GM18499 (cell line): Measurements from ENCODE around the gene PRSS8.
"Not testable (repeated sequence)": the region's sequence is repeated elsewhere in the genome, so short reads cannot be mapped to it uniquely, and the experiment has no call there.

Source experiments
- ATAC-seq: cut with Tn5 transposase; IDR thresholded peaks from one replicate; pipeline ENCODE4 v1.9.1; 2021; ENCODE audit warnings: moderate number of reproducible peaks; ENCODE audit not compliant: insufficient read depth, unreplicated experiment

Gene PRSS8

DNA sequence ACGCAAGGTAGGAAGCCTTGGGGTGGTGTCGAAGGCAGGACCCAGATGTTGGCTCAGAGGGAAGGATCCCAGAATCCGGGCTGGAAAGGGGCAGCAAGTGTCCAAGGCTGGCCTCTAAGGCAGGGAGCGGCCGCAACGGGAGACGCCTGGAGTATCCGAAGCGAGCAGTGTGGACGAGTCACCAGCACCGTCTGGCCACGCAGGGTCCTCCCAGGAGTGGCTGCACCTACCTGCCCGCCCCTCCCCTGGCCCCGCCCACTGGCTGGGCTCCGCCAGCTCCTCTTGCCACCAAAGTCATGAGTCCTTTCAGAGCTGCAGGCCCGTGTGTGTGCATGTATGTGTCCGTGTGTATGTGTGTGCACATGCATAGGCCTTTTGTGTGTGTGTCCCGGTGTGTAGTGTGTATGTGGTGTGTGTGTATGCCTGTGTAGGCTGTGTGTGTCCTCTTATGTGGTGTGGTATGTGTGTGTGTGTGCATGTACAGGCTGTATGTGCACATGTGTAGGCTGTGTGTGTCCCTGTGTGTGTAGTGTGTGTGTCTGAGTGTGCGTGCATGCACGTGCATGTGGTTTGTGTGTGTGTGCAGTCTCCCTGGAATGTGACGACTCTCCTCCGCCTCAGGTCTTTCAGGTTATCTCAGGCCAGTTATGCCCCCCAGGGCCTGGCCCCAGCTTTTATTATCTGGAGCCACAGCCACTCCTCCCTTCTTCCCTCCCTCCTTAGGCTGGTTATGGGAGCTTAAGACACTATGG lies at the start of gene PRSS8:
Gene PRSS8 (minus strand): TSS at position 193 of the 752 bp plus-strand sequence. CDS start 229 bp downstream, outside the sequence.
- no peak for ATAC-seq

DNA sequence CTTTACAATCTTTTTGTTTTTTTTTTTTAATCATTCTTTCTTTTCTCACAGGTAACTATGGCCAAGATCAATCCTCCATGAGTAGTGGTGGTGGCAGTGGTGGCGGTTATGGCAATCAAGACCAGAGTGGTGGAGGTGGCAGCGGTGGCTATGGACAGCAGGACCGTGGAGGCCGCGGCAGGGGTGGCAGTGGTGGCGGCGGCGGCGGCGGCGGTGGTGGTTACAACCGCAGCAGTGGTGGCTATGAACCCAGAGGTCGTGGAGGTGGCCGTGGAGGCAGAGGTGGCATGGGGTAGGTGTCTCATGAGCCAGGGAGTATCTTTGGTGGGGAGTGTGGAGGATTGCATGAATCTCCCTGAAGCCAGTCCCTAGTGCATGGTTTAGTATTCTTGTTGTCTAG lies 49.4 kb upstream of the PRSS8 start:
- no peak for ATAC-seq

- no peak for ATAC-seq
These were observed 48.2 kb upstream of the PRSS8 start for GRCh38 chr16:31183432-31184428.

- no peak for ATAC-seq
These were observed 46.9 kb upstream of the PRSS8 start for GRCh38 chr16:31182391-31182790.

DNA sequence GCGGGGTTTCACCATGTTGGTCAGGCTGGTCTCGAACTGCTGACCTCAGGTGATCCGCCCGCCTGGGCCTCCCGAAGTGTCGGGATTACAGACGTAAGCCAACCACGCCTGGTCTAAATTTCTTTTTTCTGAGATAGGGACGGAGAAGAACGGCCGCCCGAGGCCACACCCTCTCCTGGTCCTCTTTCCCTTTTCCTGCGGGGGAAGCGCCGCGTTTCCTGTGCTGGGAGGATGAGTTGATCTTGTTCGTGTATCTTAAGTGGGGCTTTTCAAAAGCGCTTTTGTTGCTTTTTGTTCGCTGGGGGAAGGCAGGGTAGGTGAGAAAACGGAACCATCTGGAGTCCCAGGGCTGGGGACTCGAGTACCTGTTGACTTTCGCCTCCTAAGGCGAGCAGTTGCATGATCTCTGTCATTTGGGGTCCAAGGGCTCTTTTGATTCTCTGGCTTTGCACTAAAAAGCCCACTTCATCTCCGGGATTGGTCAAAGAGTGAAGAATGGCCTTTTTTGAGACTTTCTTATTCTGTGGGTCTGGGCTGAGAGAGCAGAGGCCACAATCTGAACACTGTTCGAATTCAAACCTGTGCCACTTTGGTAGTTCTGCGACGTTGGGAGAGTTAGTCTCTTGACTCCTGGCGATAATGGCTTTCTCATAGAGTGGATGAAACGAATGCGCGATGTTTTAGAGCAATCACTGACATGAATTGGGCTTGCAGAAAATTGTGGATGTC lies 45.7 kb upstream of the PRSS8 start:
- no peak for ATAC-seq

- peak; percentile 40 for ATAC-seq
These were observed 44.4 kb upstream of the PRSS8 start, which contains the start of gene FUS for GRCh38 chr16:31179747-31180459. FUS (plus strand) TSS chr16:31180139; CDS start chr16:31180215, 76 bp downstream.

- no peak for ATAC-seq
These were observed 43.8 kb upstream of the PRSS8 start for GRCh38 chr16:31179219-31179746.

GRCh38 chr16:31177136-31177535 lies 41.6 kb upstream of the PRSS8 start:
- no peak for ATAC-seq

GRCh38 chr16:31170048-31170447 lies 34.5 kb upstream of the PRSS8 start:
- ATAC-seq, result not testable (repeated sequence)

DNA sequence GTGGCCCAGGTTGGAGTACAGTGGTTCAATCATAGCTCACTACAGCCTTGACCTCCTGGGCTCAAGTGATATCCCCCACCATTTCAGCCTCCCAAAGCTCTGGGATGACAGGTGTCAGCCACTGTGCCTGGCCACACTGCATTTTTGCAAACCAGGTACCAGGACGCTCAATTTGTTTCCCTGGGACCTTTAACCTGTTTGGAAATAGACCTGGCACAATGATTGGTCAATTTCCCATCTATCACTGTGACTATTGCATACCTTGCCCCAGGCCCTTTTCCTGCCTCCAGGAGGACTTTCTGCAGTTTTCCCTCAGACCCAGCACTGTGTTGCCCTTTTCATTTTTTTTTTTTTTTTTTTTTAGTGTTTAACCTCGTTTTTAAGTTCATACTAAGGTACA lies 33.3 kb upstream of the PRSS8 start:
- ATAC-seq, result no peak

DNA sequence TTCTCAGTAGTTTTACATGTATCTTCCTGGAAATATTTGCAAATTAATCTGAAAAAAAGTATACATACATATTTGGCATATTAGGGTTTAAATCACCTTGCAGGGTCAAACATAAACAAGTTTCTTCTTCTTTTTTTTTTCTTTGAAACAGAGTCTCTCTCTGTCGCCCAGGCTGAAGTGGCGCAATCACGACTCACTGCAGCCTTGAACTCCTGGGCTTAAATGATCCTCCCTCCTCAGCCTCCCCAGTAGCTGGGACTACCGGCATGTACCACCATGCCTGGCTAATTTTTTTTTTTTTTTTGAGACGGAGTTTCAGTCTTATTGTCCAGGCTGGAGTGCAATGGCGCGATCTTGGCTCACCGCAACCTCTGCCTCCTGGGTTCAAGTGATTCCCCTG lies 31.8 kb upstream of the PRSS8 start:
- no peak for ATAC-seq

- no peak for ATAC-seq
These were observed 21.6 kb upstream of the PRSS8 start for GRCh38 chr16:31157136-31157535.

- ATAC-seq, result not testable (repeated sequence)
These were observed 15.4 kb upstream of the PRSS8 start for GRCh38 chr16:31150976-31151375.

GRCh38 chr16:31149894-31150890 lies 14.7 kb upstream of the PRSS8 start, which contains the start of gene PRSS36:
PRSS36 (minus strand) TSS chr16:31150066; CDS start chr16:31150035, 31 bp downstream.
- no peak for ATAC-seq

- no peak for ATAC-seq
These were observed 13.8 kb upstream of the PRSS8 start for GRCh38 chr16:31149332-31149731.

DNA sequence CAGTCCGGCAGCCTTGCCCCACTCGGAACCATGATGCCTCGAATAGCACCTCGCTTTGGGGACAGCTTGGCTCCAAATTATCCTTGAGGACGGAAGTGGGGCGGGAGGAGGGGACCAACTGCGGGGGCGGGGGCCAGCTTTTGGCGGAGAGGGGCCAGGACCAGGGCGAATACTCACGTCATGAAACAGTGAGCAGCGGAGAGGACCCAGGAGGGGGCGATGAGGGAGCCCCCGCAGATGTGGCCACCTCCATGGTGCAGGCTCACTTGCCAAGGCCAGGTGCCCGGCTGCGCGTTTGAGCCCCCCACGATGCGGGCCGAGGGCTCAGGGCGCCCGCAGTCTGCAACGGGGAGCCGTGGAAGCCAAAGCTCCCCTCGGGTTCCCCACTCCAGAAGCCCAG lies 13.4 kb upstream of the PRSS8 start:
- no peak for ATAC-seq

DNA sequence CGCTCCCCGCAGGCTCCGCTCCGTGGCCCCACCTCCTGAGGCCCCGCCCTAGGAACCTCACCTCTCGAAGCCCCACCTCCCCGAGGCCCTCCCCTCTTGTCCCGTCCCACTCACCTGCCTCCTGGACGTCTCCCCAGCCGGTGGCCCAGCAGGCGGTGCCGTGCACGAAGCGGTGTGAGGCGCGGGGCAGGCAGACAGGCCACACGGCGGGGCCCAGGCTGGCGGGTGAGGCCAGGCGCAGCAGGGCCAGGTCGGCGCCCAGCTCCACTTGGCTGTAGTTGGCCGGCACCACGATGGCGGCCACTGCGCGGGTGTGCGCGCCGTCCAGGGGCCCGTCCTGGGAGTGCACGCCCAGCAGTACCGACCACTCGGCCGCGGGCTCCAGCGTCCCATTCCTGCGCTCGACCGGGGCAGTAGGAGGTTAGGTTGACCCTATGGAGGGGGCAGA lies 12.8 kb upstream of the PRSS8 start:
- no peak for ATAC-seq

GRCh38 chr16:31147574-31147973 lies 12.0 kb upstream of the PRSS8 start:
- ATAC-seq, result no peak
